GM21723 (cell line): Measurements from ENCODE around the gene UXS1.
"Not testable (repeated sequence)": the region's sequence is repeated elsewhere in the genome, so short reads cannot be mapped to it uniquely, and the experiment has no call there.

ENCODE experiments used
- ATAC-seq: cut with Tn5 transposase; IDR thresholded peaks from one replicate; pipeline ENCODE4 v1.9.1; 2021; ENCODE audit warnings: mild to moderate bottlenecking, moderate library complexity; ENCODE audit not compliant: unreplicated experiment

The UXS1 gene

GRCh38 chr2:106193977-106194778 is at the start of gene UXS1:
UXS1 (minus strand) TSS chr2:106194301; CDS start chr2:106194241, 60 bp downstream.
- ATAC-seq, result peak; percentile 68

GRCh38 chr2:106239491-106239890 is 45.4 kb upstream of the UXS1 start:
- ATAC-seq, result not testable (repeated sequence)

- ATAC-seq, result not testable (repeated sequence)
Measured at GRCh38 chr2:106235392-106235791, 41.3 kb upstream of the UXS1 start.

- no peak for ATAC-seq
Measured at GRCh38 chr2:106233350-106233706, 39.2 kb upstream of the UXS1 start.

DNA sequence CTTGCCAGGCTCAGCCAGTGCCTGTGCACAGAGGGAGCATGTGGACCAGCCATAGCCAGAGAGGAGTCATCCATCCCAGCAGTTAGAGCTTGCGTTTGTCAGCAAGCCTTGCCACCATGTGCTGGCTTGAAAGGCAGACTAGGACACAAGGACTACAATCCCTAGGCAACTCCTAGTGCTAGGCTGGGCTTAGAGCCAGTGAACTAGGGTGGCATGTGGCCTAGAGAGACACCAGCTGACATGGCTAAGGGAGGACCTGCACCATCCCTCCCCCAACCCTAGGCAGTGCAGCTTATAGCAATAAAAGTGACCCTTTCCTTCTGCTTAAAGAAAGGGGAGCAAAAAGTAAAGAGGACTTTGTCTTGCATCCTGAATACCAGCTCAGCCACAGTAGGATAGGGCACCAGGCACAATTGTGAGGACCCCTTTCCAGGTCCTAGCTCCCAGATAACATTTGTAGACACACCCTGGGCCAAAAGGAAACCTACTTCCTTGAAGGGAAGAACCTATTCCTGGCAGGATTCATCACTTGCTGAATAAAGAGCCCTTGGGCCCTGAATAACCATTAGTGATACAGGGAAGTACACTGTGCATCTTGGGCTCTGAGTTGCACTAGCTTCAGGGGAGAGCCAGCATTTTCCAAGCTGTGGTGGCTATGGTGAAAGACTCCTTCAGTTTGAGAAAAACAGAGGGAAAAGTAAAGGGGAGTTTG is 38.7 kb upstream of the UXS1 start:
- no peak for ATAC-seq

- no peak for ATAC-seq
Measured at GRCh38 chr2:106223347-106223746, 29.2 kb upstream of the UXS1 start.

DNA sequence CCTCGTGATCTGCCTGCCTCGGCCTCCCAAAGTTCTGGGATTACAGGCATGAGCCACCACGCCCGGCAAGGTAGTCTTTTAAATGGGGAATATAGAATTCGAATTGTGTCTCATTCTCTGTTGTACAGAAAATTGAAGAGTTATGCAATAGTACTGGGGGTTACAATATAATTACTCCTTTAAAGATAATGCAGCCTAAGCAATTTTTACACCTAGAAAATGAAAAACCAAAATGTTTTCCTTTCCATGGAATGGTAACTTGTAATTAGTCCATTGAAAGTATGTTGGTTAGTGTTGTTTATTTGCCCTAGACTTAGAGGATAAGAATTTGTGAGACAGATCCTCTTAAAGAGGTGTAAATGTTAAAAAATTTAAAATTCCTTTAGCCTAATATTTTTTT is 28.0 kb upstream of the UXS1 start:
- ATAC-seq, result not testable (repeated sequence)

DNA sequence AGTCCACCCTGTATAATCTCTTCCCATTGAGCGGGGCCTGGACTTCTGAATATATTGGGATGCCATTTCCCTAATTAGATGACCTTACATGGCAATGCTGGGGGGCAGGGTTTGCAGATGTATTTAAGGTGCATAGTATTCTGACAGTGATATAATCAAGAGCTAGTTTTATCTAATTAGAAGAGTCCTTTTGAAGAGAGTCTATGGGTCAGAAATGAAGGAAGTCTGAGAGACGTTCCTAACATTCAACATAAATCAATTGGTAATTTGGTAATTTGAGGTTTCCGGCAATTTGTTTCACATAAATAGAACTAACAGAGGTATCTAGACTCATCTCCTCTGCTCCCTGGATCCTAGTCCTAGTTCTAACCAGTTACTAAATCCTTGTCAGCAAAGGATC is 25.7 kb upstream of the UXS1 start:
- ATAC-seq, result no peak

GRCh38 chr2:106219157-106219556 is 25.1 kb upstream of the UXS1 start:
- ATAC-seq, result not testable (repeated sequence)

- no peak for ATAC-seq
Measured at GRCh38 chr2:106208874-106209273, 14.8 kb upstream of the UXS1 start.

DNA sequence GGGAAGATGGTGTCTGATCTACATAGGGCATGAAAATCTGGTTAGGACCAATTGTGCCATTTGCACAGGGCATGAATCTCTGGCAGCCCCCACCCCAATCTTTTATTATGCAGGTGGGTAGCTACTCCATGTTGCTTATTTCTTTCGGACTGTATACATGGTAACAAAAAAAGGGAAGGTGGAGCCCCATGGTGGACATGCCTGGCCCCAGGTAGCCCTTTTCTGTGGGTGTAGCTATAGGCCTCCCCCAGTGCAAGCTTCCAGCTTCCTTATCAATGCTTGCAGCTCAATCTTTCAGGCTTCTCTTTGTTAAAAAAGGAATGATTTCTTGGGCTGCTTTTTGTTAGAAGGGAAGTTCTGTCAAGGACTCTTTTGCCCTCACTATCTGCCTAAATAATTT is 14.3 kb upstream of the UXS1 start:
- no peak for ATAC-seq

DNA sequence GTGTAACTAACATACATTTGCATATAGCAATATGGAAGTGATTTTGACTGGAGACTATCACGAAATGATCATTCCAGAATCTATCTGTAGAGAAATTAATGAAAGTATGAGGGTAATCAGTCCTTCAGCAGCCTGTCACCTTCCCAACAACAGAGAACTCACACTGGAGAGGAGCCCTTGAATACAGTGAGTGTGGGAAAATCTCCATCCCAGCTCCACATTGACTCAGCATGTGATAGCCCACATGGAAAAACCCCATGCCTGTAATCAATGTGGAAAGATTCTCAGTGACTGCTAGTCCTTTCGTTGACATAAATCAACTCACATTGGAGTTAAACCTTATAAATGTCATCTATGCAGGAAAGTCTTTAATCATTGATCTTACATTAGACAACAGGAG is 13.1 kb upstream of the UXS1 start:
- ATAC-seq, result no peak

DNA sequence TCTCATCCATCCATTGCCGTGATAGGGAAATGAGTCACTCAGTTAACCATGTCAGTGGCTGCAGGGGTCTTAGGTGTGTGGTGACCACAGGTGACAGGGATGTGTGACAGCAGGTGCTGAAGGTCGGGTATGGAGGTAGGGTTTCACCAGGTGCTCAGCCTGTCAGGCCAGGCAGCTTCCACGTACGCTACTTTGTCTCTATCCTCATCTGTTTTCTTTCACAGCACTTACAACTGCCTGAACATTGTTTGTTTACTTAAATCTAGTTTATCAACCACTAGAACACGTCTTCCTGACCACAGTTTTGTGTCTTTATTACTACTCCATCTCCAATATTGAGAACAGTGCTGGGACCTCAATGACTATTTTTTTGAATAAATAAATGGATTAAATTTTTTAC is 11.4 kb upstream of the UXS1 start:
- ATAC-seq, result no peak

DNA sequence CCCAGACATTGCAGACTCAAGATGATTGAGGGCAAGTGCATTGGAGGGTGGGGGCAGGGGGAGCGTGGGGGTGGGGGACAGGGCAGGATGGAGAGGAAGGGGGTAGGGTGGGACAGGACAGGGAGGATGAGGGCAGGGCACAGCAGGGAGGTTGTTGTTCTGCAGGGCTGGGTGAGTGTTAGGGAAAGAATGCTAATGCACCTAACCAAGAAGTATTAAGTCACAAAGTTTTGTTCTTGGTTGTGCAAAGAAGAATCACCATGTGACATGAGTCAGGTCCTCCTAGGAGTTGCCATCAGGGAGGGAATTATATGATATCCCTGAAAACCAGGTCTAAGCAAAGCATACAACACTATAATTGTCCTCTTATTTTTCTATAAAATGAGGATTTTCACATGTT is 10.4 kb upstream of the UXS1 start:
- ATAC-seq, result not testable (repeated sequence)

DNA sequence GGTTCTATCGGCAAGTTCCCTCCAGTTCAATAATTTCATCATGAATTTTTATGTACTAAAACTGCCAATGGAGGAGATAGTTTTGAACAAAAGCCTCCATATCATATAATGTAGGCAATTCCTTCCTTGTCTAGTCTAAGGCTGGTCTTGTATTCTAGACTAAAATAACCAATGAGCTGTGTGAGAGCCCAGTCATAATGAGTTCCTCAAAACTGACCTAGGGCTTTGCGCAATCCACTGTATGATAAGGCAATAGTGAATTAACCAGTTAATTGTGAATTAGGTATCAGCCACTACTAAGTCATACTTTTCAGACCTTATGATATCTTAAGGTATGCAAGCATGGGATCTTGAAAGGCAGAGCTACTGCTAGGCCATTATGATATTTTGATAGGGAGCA is 7.6 kb upstream of the UXS1 start:
- ATAC-seq, result no peak

DNA sequence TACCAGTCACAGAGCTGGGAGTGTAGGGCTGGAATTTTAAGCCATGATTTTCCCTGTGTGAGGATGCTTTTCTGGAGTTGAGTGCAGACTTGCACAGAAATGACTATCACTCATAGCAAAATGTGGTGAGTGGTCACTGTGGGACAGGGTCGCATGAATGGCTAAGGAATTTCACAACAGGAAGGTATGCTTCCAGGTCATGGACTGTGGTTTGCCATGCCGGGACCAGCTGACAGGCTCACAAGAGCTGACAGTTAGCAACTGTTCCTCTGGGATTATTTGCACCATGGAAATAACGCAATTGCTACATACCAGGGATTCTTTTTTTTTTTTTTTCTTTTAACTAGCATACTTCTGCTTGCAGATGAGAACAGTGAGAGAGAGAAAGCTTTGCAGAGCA is 3.8 kb upstream of the UXS1 start:
- no peak for ATAC-seq

GRCh38 chr2:106195981-106196380 is 1.9 kb upstream of the UXS1 start:
- ATAC-seq, result no peak

DNA sequence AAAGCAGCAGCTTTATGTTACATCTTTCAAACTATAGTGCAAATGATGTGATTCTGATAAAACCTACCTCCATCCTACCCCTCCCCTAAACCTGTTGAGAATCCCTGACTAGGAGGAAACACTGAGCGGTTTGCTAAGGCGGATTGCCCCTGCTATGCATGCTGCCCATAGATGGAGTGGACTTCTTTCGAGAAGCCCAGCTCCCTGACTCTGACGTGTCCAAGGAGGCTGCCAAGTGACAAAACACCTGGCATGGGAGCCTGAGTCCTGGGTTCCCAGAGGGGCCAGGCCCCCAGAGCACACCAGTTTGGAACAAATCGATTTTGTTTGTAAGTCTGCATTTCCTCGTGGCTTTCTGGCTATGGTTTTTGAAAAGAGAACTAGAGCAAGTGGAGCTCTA is 1.4 kb upstream of the UXS1 start:
- ATAC-seq, result no peak

GRCh38 chr2:106193690-106193976 is 468 bp downstream of the UXS1 start:
- ATAC-seq, result peak; percentile 35

DNA sequence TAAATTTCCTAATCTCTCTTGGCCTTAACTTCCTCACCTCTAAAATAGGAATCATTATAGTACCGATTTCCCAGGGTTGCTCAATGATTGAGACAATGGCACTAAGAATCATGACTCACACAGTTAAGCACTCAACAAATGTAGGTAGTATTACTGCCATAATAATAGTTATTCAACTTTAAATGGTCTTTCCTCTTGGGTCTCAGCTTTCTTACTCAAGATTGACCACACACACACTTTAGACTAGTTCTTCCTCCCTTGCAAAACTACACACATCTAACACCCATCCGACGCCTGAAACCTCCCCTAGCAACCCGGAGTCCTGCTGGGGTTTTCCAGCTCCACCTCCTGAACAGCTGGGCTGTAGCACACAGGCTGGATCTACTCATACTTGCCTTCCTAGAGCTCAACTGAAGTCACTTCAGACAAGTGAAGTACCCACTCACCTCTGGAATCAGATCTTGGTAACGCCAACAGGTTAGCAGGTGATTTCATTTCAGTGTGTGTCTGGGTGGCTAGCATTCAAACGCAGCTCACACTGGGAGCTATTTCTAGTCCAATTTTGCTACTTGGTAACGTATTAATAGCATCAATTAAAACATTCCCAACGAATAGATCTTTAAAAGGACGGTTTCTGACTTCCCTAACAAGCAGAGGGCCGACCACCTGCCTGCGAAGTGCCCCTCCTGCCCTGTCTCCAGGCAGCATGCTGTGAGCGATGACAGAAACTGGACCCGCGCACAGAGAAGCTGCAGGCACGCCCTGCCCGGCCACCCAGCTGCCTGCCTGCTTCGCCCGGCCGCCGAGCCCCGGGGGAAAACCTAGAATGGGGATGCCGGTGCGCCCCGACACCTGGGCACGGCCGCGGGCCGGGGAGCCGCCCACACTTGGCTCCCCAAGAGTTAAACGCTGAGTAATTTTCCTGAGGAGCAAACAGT is 1.1 kb downstream of the UXS1 start:
- peak; percentile 47 for ATAC-seq

DNA sequence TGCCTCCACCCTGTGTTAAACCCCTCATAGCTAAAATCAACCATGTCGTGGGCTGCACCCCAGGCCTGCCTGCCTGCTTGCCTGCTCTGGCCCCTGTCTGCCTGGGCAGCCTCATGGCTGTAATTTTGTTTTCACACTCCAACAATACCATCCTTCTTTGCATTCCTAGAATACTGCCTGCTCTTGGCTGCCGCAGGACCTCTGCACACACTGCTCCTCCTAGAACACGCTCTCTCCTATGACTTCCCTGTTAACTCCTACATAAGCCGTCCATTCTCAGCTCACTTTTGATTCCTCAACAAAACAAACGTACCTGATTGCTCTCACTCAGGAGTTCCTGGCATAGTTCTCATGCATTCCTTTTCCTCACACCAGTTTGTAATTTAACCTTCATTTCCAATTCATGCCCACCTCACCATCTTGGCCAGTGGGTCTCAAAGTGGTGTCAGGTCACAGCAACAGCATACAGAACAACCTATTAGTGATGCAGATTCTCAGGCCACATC is 2.5 kb downstream of the UXS1 start:
- ATAC-seq, result no peak
